ENCODE measurements around the gene PPP2R5D.
"Not testable (repeated sequence)": the region's sequence is repeated elsewhere in the genome, so short reads cannot be mapped to it uniquely, and the experiment has no call there.

Gene PPP2R5D

DNA sequence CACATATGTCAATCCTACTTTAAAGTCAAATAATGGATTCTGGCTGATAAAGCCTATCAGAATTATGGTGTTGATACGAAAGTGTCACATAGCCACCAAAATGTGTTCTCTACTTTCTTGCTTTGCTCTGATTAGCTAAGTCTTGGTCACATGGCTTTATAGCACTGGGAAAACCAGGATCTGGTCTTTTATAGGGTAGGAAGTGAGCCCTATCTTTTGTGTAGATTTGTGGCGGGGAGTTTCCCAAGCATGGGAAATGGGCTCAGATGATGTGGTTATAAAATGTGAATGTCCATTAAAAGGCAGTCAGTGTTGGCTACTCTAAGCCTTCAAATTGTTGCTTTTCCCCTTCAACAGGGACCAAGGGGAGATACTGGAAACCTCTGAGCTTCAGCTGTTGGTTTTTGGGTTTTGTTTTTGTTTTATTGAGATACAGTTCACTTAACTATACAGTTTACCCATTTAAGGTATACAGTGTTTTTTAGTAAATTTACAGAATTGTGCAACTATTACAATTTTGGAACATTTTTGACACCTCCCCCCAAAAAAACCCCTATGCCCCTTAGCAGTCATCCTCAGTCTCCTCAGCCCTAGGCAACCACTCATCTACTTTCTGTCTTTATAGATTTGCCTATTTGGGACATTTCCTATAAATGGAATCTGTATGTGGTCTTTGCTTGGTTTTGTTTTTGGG lies 49.3 kb downstream of the PPP2R5D start:
- DNase-seq, result no peak

DNA sequence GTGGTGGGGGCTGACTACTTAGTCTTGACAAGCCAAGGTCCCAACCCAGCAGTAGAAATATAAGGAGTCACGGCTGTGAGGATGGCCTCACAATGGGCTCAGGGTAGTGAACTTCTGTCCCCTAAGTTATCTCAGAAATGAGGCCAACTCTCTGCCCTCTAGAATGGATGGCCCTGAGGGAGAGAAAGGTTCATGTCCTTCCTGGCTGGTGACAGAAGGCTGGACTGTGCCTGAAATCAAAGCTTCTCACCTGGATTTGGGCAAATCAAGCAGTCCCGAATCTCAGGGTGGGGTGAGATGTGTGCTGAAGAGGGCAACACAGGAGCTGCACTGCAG lies 49.8 kb downstream of the PPP2R5D start:
- no peak for DNase-seq

DNA sequence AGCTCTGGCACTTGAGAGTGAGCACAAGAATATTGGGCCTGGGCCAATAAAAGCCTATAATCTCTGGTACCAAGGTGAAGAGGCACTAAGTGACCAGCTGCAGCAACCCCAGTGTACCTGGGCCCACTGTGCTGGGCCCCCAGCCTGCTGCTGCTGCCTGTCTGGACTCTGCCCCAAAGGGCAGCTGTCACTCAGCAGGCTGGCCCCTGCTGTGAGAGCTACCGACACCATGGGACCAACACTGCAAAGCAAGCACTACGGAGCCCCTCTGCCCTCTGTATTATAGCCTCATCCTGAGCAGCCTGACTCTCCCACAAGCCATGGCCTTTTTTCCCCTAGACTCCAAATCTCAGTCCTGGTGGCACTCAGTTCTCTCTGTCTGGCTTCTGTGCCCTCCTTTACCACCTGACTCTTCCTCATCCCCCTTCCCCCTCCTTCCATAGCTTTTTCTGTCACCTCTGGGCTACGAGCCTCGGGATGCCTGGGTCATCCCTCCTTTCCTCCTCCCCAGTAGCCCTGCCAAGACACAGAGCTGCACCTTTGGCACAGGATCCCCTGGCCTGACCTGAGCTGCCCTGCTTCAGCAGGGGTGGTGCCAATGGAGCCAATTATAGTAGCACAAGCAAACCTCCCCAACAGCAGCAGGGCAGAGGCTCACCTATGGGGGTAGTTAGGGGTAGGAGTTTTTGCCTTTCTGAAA lies 51.3 kb downstream of the PPP2R5D start:
- DNase-seq, result no peak

DNA sequence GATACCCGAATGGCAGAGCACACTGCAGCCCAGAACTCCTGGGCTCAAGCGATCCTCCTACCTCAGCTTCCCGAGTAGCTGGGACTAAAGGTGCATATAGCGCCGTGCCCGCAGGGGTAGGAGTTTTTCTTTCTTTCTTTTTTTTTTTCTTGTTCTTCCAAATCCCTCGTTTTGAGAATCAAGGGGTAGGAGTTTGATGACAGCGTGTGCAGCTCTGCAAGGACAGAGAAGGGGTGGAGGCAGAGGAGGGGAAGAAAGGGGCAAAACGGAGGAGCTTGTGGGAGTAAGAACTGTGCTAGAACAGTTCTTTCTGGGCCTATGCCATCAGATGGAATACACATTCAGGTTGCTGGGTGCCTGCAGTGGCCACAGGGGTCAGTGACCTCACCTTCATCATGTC lies 52.3 kb downstream of the PPP2R5D start:
- DNase-seq, result no peak

DNA sequence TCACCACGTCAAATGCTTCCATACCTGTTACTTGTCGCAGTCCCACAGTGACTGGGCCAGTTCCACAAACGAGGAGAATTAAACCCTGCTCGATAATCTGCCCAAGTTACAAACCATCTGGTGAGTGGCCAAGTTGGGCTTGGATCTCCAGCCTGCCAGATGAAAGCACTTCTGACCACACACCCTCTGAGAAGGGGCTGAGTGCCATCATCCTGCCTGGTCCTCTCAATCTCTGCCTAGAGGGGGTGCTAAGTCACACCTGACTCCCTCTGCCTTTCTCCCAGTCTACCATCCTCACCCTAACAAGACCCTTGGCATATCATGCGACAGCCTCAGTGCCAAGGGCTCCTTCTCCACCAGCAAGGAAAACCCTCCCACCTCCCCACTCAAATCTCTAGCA lies 52.8 kb downstream of the PPP2R5D start:
- no peak for DNase-seq

DNA sequence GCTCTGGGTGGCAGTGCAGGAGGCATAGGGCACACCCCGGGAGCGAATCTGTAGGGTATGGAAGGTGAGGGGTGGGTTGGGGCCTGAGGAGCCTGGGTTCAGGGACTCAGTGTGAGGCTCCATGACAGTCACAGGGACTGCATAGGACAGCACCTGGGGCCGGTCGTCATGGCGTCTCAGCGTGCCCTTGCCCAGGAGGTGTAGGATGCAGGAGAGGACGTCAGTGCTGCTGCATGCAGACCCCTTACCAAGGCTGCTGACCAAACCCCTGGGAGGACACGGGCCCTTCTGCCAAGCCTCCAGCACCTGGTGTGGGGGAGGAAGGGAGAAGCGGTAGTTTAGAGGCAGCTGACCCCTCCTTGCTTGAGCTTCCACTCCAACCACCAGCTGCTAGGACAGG lies 53.3 kb downstream of the PPP2R5D start:
- no peak for DNase-seq

DNA sequence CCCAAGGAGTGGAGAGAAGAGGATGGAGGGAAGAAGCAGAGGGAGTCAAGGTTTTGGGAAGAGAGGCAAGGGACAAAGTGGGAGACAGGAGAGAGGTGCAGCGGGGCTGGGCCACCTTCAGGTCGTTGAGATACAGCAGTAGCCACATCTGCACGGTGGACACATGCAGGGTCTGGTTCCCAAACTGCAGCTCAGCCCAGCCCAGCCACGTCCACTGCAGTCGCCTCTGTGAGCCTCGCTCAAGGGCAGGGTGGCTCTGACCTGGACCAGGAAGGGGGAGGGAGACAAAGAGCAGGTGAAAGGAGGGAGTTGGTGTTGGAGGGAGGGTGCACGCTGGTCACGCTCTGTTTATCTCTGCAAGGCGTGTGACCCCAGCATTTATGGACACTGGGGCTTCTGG lies 54.4 kb downstream of the PPP2R5D start:
- no peak for DNase-seq

DNA sequence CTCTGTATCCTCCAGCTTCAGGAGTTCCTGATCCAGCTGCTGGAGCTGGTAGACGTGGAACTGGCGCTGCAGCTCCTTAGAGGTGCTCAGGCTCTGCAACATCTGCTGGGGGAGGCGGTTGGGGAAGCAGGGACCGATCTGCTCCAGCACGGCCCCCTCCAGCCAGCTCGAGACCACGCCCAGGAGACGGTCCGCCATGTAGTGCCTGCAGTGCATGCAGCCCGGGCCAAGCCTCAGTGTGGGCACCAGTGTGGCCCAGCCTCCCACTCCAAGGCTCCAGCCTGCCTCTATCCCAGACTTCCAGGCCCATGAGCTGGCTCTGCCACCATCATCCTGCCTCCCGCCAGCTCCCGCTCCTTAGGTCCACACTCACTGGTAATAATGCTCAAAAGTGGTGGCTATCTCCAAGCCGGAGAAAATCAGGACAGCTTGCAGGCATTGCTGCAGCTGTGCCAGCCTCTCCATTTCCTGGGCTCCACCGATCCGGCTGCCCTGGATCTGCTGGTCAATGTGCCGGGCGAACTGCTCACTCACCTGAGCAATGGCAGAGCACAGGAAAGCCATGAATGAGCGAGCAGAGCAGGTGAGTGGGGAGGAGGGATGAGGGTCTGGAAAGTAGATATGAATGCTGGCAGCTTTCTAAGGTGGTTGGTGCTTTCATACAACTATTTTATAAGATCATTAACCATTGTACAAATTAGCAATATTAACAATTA lies 56.3 kb downstream of the PPP2R5D start:
- no peak for DNase-seq

DNA sequence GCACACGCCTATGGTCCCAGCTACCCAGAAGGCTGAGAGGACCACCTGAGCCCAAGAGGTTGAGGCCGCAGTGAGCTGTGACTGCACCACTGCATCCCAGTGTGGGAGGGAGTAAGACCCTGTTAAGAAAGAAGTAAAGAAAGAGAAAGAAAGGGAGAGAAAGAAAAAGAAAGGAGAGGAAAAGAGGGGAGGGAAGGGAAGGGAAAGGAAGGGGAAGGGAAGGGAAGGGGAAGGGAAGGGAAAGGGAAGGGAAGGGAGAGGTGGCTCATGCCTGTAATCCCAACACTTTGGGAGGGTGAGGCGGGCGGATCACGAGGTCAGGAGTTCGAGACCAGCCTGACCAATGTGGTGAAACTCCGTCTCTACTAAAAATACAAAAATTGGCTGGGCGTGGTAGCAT lies 57.1 kb downstream of the PPP2R5D start:
- not testable (repeated sequence) for DNase-seq

DNA sequence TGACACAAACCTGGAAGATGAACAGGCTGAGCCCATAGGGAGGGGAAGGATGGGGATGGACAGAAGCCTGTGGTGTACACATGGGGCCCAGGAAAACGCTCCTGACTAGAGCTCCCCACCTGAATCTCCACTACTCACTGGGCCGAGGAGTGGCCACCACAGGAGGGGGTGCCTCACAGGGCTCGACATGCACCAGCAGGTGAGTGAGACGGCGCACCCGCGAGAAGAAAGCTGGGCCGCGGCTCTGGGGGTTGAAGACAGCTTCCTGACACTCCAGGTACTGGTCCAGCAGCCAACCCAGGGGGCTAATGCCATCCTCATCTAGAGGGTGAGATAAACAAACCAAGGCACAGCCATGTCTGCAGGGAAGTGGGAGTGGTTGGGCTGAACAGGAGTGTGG lies 58.9 kb downstream of the PPP2R5D start:
- DNase-seq, result no peak

DNA sequence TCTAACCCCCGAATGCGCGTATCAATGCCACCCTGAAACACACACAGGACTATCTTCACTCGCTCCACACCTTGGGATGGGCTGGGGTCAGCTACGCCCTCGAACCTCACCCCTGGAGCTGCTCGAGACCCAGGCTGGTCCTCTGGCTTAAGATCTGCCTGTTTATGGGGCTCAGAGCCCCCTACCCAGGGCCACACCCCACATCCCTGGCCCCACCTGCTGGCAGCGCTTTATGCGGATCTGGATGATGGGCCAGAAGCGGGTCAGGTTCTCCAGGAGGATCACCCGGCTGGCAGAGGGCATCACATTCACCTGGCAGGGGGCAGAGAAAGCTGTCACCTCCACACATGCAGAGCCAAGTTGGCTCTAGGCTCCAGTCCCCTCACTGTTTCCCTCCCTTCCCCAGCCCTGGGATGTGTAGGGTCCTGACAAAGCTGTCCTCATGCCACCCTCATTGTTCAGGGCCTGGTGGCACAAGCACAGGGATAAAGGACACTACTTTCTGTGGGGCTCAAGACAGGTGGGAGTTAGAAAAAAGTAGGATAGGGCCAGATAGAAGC lies 61.1 kb downstream of the PPP2R5D start:
- no peak for DNase-seq

DNA sequence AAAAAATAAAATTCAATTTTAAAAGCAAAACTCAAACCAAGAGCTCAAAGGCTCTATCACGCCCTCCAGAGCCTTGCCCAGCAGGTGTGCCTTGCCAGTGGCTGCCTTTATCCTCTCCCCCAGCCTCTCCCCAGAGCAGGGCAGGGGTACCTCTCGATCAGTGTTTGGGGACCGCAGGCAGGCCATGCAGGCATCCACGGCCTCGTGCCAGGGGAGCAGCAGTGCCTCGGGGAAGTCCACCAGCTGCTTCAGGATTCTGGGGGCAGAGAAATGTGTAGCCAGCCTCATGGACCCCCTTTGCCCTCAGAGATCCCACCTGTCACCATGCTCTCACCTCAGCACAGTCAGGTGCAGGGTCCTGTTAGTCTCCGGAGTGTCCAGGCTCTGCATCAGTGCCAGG lies 63.6 kb downstream of the PPP2R5D start:
- no peak for DNase-seq

DNA sequence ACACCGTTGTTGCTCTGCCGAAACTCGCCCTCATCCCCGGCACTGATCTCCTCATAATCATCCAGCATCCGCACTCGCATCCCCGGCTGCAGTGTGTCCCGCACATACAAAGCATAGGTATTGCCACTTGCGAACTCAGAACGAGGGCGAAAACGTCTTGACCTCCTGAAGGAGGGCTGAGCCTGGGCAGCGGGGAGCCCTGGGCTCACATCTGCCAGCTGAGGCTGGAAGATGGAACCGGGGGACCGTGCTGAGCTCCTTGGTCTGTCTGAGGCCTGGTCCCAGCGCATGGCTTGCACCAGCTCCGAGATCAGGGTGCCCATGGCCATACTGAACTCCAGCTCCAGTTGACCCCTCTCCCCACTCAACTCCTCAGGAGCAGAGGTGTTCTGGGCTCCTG lies 66.6 kb downstream of the PPP2R5D start:
- DNase-seq, result no peak

DNA sequence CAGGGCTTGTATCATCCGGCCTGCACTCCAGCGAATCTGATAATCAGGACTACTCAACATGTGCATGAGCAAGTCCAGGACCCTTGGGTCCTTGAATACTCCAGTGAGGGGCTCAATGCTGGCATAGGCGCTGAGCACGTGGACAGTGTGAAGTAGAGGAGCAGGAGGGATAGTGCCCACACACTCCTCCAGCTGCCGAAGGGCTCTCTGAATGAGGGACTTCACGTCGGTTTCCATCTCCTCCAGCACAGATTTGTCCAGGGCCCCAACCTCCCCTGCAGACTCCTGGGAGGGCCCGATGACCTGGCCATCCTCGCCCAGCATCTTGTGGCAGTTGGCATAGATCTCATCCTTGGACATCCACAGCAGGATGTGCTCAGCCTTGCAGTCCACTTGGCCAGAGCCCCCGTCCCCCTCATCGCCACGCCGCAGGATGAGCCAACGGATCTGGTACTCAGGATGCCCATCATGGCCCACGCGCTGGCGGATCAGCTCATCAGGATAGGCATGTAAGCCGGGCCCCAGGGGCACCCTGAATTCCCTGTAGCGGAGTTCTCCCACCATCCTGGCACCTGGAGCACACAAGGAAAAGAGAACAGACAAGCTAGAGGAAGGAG lies 68.0 kb downstream of the PPP2R5D start:
- no peak for DNase-seq

DNA sequence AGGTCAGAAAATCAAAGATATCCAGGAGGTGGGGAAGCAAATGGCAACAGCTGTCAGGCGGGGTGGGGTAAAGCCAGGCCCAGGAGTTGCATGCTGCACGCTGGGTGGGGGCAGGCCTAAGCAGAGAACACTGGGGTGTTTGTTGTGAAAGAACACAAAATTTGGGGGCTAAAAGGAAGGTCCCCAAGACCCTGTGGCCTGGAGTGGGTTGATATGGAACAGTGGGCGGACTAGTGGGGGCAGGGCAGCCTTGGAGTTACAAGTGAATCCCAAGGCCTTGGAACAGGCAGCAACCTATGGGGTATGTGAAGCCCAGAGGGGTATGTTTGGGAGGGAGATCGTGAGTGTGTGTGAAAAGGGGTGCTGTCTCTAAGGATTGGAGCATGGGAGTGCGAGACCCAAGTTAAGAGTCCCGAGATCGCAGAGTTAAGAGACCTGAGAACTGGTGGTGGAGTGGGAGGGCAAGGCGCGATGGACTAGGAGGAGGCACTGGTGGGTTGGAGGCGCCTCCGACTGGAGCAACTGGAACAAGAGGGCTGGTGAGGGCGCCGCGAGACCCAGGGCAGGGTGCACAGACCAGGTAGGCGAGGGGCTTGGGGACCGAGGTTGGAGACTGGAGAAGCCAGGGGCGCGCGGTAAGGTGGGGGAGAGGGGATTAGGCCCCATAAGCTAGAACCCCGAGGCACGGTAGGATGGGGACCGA lies 68.6 kb downstream of the PPP2R5D start:
- no peak for DNase-seq

DNA sequence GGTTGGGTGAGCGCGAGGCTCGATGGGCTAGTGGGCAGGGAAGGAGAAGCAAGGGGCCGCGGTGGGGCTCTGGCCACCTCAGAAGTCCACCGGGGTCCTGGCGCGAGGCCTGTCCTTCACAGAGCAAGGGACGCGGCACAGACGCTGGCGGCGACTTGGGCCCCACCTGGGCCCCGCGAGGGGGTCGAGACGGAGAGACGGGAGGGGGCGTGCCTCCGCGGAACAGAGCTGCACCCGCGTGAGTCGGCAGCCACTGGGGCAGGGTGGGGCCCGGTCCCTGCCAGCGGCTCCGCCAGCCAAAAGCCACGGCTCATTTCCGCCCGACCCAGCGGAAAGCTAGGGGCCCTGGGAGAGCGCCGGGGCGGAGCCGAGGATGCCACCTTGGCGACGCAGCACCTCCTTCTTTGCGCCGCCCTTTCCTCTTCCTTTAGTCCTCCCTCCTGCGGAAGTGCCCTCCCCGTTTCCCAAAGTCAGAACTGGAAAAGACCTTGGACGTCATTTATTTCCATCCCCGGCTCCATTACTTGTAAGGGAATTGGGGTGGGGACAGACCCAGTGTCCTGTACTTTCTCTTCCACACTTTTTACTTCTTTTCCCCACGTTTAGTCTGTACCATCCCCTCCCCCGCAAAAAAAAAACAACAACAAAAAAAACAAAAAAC lies 69.3 kb downstream of the PPP2R5D start, which contains the start of gene CUL7:
Gene CUL7, minus strand, starts transcription at position 307 of the 661 bp plus-strand sequence. CDS start 1,063 bp downstream, outside the sequence.
- DNase-seq, result peak; percentile 79

DNA sequence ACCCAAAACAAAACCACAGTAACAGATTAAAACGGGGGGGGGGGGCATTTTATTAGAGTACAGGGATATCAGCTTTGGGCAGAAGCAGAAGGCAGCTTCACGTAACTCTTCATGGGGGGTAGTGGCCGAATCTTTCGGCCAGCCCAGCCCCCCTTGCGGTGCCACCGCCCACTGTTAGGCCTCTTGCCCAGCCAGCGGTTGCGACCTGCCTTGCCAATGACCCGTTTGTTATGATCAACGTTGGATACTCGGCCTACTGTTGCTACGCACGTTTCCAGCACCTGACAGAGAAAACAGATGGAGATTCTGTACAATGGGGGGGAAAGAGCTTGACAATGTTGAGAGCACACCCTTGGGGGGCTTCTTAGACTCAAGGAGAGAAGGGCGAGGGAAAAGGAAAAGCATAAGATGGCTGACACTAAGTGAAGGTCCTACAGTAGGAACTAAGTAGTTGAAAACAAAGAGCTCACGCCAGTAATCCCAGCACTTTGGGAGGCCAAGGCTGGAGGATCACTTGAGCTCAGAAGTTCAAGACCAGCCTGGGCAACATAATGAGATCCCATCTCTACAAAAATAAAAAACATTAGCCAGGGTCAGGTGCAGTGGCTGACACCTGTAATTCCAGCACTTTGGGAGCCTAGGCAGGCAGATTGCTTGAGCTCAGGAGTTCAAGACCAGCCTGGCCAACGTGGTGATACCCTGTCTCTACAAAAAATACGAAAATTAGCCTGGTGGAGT lies 70.0 kb downstream of the PPP2R5D start:
- no peak for DNase-seq

DNA sequence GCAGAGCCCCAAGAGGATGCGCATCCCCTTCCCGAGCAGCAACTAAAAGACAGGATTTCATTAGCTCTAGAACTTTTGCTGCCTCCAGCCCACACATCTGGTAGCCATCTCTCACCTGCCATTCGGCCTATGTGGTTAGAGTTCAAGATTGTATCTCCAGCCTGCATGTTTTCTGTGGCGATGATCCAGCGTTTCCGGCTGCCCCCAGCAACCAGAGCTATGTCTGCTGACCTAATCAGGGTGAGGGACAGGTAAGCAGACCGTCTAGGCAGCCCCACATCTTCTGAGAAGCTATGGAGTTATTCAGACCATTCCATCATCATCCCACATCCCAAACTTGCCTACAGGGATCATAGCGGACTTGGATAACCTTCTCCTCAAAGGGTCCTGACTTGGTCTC lies 71.6 kb downstream of the PPP2R5D start:
- no peak for DNase-seq

DNA sequence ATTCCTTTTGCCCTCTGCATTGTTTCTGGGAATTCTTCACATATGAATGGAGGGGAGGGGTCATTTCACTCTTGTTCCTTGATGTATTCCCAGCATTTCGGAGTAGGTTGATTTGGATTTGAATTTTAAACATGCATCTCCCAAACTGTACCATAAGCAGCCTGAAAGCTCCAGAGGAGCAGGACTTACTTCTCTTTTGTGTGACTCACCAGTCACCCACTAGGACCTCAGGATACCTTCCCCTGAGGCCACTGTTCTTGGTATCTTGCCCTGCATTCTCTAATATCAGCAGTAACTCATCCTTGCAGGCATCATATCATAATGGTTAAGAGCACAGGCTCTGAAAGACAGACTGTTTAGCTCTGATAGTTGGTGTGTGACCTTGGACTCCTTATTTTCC lies 74.2 kb downstream of the PPP2R5D start:
- no peak for DNase-seq

DNA sequence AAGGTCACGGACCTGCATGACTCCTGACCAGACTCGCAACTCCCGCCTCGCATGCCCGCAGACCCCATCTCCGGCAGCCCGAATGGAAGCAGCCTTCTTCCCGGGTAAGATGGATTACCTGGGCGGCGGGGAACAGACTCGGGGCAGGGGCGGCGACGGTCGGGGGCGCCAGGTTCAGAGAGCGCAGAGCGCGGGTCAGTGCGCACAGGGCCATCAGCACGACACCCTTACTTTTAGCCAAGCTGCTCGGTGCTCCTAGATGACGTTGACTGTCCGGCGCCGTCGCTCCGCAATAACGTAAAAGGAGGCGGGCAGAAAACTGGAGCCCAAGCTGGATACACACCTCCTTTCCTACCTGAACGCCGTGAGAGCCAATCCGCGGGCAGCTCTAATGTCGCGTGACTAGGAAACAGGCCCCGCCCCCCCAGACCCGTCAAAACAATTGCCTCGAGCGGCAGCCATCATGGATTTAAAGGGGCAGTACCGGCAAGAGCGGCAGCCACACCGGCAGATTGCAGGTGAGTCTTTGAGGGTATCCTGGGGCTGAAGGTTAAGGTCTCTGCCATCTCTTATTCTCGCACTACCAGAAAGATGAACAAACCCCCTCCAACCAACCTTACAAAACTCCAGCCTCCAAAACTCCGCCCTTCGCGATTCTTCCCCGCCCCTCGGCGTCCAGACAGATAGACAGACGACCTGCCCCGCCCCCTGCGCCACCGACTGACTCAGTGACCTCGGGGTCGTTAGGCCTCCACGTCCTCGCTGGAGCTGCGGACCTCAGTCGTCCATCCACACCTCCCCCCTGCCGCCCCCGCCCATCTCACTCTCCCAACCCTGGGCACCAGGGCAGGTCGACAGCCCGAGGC lies 75.0 kb downstream of the PPP2R5D start, which contains the start of the genes KLC4 and MRPL2:
Gene KLC4, plus strand, starts transcription at position 464 of the 866 bp plus-strand sequence. CDS start 1,705 bp downstream, outside the sequence.
Gene MRPL2, minus strand, starts transcription at position 267 of the 866 bp plus-strand sequence. Its CDS starts 53 bp downstream, at position 214.
- DNase-seq, result peak; percentile 85

Data from activated gamma-delta T cell (primary cell).